ENCODE measurements around the gene PLTP. TPM values are rescaled to one million over a fixed set of nuclear protein-coding genes. Genes with fewer than 3 reads are reported as not detected.

Gene PLTP
- total and polyA plus RNA-seq, 2 of the 13 experiments (the other 11 are each of a cell fraction or from before 2014, with no cell fraction given) = 16.9 to 28.6 TPM

DNA sequence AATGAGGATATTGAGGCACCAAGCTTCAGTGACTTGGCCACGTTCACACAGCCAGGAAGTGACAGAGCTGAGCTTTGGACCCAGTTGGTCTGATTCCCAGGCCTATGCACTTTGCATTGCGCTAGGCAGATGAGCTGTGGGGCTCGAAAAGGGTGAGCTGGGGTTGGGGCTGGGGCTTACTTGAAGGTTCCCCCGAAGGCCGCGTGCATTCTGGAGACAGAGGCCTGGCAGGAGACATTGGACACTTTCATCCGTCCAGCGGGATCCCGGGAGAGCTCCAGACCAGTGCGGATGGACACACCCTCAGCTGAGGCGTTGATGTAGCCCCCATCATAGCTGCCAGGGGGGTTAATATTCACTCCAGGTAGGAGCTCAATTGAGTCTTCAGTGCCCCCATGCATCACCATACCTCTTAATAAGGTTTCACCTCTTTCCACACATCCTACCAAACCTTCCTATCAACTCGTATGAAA lies 2.6 kb downstream of the PLTP start (continued):
- TF ChIP-seq, protein P1, sequence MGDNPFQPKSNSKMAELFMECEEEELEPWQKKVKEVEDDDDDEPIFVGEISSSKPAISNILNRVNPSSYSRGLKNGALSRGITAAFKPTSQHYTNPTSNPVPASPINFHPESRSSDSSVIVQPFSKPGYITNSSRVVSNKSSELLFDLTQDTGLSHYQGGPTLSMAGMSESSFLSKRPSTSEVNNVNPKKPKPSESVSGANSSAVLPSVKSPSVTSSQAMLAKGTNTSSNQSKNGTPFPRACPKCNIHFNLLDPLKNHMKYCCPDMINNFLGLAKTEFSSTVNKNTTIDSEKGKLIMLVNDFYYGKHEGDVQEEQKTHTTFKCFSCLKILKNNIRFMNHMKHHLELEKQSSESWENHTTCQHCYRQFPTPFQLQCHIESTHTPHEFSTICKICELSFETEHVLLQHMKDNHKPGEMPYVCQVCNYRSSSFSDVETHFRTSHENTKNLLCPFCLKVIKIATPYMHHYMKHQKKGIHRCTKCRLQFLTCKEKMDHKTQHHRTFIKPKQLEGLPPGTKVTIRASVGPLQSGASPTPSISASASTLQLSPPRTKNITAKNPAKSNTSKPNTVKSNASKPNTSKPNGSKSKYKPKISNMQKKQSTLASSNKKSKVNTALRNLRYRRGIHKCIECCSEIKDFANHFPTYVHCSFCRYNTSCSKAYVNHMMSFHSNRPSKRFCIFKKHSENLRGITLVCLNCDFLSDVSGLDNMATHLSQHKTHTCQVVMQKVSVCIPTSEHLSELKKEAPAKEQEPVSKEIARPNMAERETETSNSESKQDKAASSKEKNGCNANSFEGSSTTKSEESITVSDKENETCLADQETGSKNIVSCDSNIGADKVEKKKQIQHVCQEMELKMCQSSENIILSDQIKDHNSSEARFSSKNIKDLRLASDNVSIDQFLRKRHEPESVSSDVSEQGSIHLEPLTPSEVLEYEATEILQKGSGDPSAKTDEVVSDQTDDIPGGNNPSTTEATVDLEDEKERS (CRISPR knock-in tag; IDR thresholded peaks at IDR 0.05) = 0 out of 2 replicates have a peak, but pooled peaks have one; percentile 52
- TF ChIP-seq HMGA1 (CRISPR knock-in tag; conservative IDR thresholded peaks at IDR 0.05) (no peak), ZNF230 (CRISPR knock-in tag; IDR thresholded peaks at IDR 0.05) (no peak), ZC3H4 (CRISPR knock-in tag; IDR thresholded peaks at IDR 0.05; ENCODE audit: borderline replicate concordance) (no peak), U2AF1 (optimal IDR thresholded peaks at IDR 0.05; ENCODE audit: low read depth, low read length) (no peak), NKX3-1 (CRISPR knock-in tag; IDR thresholded peaks at IDR 0.05) (no peak), MTF1 (CRISPR knock-in tag; IDR thresholded peaks at IDR 0.05) (no peak), BORCS8-MEF2B (CRISPR knock-in tag; IDR thresholded peaks at IDR 0.05) (no peak), HCFC1 (IDR thresholded peaks at IDR 0.05; ENCODE audit: low read depth, low read length) (no peak; the same call in 1 of the 2 replicates), ZFP1 (CRISPR knock-in tag; IDR thresholded peaks at IDR 0.05) (no peak), ZNF660 (CRISPR knock-in tag; IDR thresholded peaks at IDR 0.05; ENCODE audit: borderline replicate concordance, low read depth) (no peak)
- TF ChIP-seq, protein P2, sequence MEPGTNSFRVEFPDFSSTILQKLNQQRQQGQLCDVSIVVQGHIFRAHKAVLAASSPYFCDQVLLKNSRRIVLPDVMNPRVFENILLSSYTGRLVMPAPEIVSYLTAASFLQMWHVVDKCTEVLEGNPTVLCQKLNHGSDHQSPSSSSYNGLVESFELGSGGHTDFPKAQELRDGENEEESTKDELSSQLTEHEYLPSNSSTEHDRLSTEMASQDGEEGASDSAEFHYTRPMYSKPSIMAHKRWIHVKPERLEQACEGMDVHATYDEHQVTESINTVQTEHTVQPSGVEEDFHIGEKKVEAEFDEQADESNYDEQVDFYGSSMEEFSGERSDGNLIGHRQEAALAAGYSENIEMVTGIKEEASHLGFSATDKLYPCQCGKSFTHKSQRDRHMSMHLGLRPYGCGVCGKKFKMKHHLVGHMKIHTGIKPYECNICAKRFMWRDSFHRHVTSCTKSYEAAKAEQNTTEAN (CRISPR knock-in tag; conservative IDR thresholded peaks at IDR 0.05) = no peak; the same call in 1 of the 2 replicates
- TF ChIP-seq, protein P3, sequence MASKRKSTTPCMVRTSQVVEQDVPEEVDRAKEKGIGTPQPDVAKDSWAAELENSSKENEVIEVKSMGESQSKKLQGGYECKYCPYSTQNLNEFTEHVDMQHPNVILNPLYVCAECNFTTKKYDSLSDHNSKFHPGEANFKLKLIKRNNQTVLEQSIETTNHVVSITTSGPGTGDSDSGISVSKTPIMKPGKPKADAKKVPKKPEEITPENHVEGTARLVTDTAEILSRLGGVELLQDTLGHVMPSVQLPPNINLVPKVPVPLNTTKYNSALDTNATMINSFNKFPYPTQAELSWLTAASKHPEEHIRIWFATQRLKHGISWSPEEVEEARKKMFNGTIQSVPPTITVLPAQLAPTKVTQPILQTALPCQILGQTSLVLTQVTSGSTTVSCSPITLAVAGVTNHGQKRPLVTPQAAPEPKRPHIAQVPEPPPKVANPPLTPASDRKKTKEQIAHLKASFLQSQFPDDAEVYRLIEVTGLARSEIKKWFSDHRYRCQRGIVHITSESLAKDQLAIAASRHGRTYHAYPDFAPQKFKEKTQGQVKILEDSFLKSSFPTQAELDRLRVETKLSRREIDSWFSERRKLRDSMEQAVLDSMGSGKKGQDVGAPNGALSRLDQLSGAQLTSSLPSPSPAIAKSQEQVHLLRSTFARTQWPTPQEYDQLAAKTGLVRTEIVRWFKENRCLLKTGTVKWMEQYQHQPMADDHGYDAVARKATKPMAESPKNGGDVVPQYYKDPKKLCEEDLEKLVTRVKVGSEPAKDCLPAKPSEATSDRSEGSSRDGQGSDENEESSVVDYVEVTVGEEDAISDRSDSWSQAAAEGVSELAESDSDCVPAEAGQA (IDR thresholded peaks at IDR 0.05; ENCODE audit: low read depth) = no peak
- TF ChIP-seq, protein P3 (CRISPR knock-in tag; IDR thresholded peaks at IDR 0.05; ENCODE audit: borderline replicate concordance) = no peak
- TF ChIP-seq, protein P4, sequence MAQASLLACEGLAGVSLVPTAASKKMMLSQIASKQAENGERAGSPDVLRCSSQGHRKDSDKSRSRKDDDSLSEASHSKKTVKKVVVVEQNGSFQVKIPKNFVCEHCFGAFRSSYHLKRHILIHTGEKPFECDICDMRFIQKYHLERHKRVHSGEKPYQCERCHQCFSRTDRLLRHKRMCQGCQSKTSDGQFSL (CRISPR knock-in tag; IDR thresholded peaks at IDR 0.05) = no peak
- TF ChIP-seq, protein P5, sequence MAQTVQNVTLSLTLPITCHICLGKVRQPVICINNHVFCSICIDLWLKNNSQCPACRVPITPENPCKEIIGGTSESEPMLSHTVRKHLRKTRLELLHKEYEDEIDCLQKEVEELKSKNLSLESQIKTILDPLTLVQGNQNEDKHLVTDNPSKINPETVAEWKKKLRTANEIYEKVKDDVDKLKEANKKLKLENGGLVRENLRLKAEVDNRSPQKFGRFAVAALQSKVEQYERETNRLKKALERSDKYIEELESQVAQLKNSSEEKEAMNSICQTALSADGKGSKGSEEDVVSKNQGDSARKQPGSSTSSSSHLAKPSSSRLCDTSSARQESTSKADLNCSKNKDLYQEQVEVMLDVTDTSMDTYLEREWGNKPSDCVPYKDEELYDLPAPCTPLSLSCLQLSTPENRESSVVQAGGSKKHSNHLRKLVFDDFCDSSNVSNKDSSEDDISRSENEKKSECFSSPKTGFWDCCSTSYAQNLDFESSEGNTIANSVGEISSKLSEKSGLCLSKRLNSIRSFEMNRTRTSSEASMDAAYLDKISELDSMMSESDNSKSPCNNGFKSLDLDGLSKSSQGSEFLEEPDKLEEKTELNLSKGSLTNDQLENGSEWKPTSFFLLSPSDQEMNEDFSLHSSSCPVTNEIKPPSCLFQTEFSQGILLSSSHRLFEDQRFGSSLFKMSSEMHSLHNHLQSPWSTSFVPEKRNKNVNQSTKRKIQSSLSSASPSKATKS (CRISPR knock-in tag; IDR thresholded peaks at IDR 0.05) = no peak

Data from HepG2 (cell line).